Astrocyte (in vitro differentiated cells and primary cell): ENCODE data around the gene LRRC41. TPM values are rescaled to one million over a fixed set of nuclear protein-coding genes. Genes with fewer than 3 reads are reported as not detected.

Experiments used
- DNase-seq: peaks from one replicate; pipeline ENCODE4 v3.0.0-alpha.2; 2010; ENCODE audit warnings: low read depth
- FAIRE-seq: peaks from 2 replicates; lab custom pipeline; 2011; peaks lifted over from hg19 to GRCh38; lab: Jason Lieb, UNC
- H2AFZ ChIP-seq: 2 replicates; pipeline ENCODE4 v1.6.0; 2012; ENCODE audit warnings: low read depth, low read length, inconsistent platforms
- H3K27ac ChIP-seq: 2 replicates; pipeline ENCODE4 v1.5.1; 2011; ENCODE audit warnings: low read depth, low read length, inconsistent platforms
- H3K27me3 ChIP-seq: 2 replicates; pipeline ENCODE4 v1.6.0; 2011; ENCODE audit warnings: low read length, inconsistent platforms; ENCODE audit not compliant: insufficient read depth
- H3K36me3 ChIP-seq: 2 replicates; pipeline ENCODE4 v1.5.1; 2011; ENCODE audit warnings: low read length, inconsistent platforms; ENCODE audit not compliant: insufficient read depth
- H3K4me1 ChIP-seq: 2 replicates; pipeline ENCODE4 v1.5.1; 2011; ENCODE audit warnings: low read length, inconsistent platforms; ENCODE audit not compliant: insufficient read depth
- H3K4me2 ChIP-seq: 2 replicates; pipeline ENCODE4 v1.6.0; 2012; ENCODE audit warnings: low read length, inconsistent platforms
- H3K4me3 ChIP-seq: 2 replicates; pipeline ENCODE4 v1.5.1; 2011; ENCODE audit warnings: low read depth, mild to moderate bottlenecking, low read length, inconsistent platforms; ENCODE audit not compliant: insufficient read depth
- H3K79me2 ChIP-seq: 2 replicates; pipeline ENCODE4 v1.6.0; 2012; ENCODE audit warnings: mild to moderate bottlenecking, low read length, inconsistent platforms; ENCODE audit not compliant: insufficient read depth
- H3K9ac ChIP-seq: 2 replicates; pipeline ENCODE4 v1.6.0; 2012; ENCODE audit warnings: mild to moderate bottlenecking, low read length, inconsistent platforms
- H3K9me3 ChIP-seq: 2 replicates; pipeline ENCODE4 v1.5.1; 2012; ENCODE audit warnings: low read depth, mild to moderate bottlenecking, low read length, inconsistent platforms; ENCODE audit not compliant: insufficient read depth
- H4K20me1 ChIP-seq: 2 replicates; pipeline ENCODE4 v1.6.0; 2012; ENCODE audit warnings: low read length, inconsistent platforms; ENCODE audit not compliant: insufficient read depth
- H3K27ac Mint-ChIP-seq: one replicate; pipeline ENCODE4 v1.8.0; 2021; ENCODE audit warnings: mild to moderate bottlenecking, mixed read lengths; ENCODE audit not compliant: unreplicated experiment
- H3K27me3 Mint-ChIP-seq: one replicate; pipeline ENCODE4 v1.8.0; 2021; ENCODE audit warnings: low read depth, mixed read lengths; ENCODE audit not compliant: unreplicated experiment
- H3K36me3 Mint-ChIP-seq: one replicate; pipeline ENCODE4 v1.8.0; 2021; ENCODE audit warnings: low read depth, mixed read lengths; ENCODE audit not compliant: unreplicated experiment
- H3K4me1 Mint-ChIP-seq: one replicate; pipeline ENCODE4 v1.8.0; 2021; ENCODE audit warnings: low read depth, mixed read lengths; ENCODE audit not compliant: unreplicated experiment
- H3K4me3 Mint-ChIP-seq: one replicate; pipeline ENCODE4 v1.8.0; 2021; ENCODE audit warnings: mild to moderate bottlenecking, moderate library complexity, mixed read lengths; ENCODE audit not compliant: unreplicated experiment
- H3K9me3 Mint-ChIP-seq: one replicate; pipeline ENCODE4 v1.8.0; 2021; ENCODE audit warnings: mild to moderate bottlenecking, mixed read lengths; ENCODE audit not compliant: unreplicated experiment
- CTCF ChIP-seq: IDR thresholded peaks from 2 replicates; pipeline ENCODE4 v1.5.1; 2011; ENCODE audit warnings: low read depth, mild to moderate bottlenecking, inconsistent platforms, low read length, moderate library complexity; ENCODE audit not compliant: insufficient read depth
- EZH2 ChIP-seq: IDR thresholded peaks from 2 replicates; pipeline ENCODE4 v1.6.1; 2012; ENCODE audit warnings: mild to moderate bottlenecking, low read length, inconsistent platforms; ENCODE audit not compliant: insufficient read depth
- total RNA-seq: library from RNA; stranded (reverse); gene quantifications from 2 replicates; pipeline ENCODE4 v1.2.1, GENCODE V29; 2021

LRRC41 gene
- total RNA-seq, 1 donor from 2014 or later = 88.2 TPM

GRCh38 chr1:46274225-46275029 lies 29.0 kb downstream of the LRRC41 start:
- H3K36me3 Mint-ChIP-seq = peaks cover 6% of the 10 kb centered on the region
- Histone ChIP-seq H2AFZ (no peak overlapping the region), H3K9me3 (no peaks in the 10 kb centered on the region), H4K20me1 (peaks cover 4% of the 10 kb centered on the region), H3K27ac (no peak overlapping the region), H3K4me2 (no peak overlapping the region), H3K27me3 (no peaks in the 10 kb centered on the region), H3K79me2 (no peaks in the 10 kb centered on the region), H3K9ac (no peak overlapping the region), H3K4me3 (no peak overlapping the region), H3K36me3 (peaks cover 27% of the 10 kb centered on the region), H3K4me1 (no peaks in the 10 kb centered on the region)
- H3K4me3 Mint-ChIP-seq = no peak overlapping the region
- TF ChIP-seq EZH2 (no peak), CTCF (no peak)
- no peaks in the 10 kb centered on the region for H3K4me1 Mint-ChIP-seq
- H3K9me3 Mint-ChIP-seq = no peaks in the 10 kb centered on the region
- H3K27ac Mint-ChIP-seq = no peak overlapping the region
- H3K27me3 Mint-ChIP-seq = no peaks in the 10 kb centered on the region
- FAIRE-seq (no peak), DNase-seq (no peak)

GRCh38 chr1:46268578-46268977 lies 34.8 kb downstream of the LRRC41 start:
- H3K4me1 Mint-ChIP-seq = no peaks in the 10 kb centered on the region
- no peaks in the 10 kb centered on the region for H3K4me1 ChIP-seq
- H3K4me2 ChIP-seq = no peak overlapping the region
- H3K4me3 Mint-ChIP-seq = no peak overlapping the region
- H3K36me3 ChIP-seq = peaks cover 18% of the 10 kb centered on the region
- TF ChIP-seq EZH2 (no peak), CTCF (no peak)
- H3K27me3 Mint-ChIP-seq = no peaks in the 10 kb centered on the region
- H3K4me3 ChIP-seq = no peak overlapping the region
- H3K27me3 ChIP-seq = no peaks in the 10 kb centered on the region
- H3K9me3 ChIP-seq = no peaks in the 10 kb centered on the region
- no peak overlapping the region for H2AFZ ChIP-seq
- H3K27ac ChIP-seq = no peak overlapping the region
- H3K9me3 Mint-ChIP-seq = no peaks in the 10 kb centered on the region
- no peak for FAIRE-seq
- no peaks in the 10 kb centered on the region for H4K20me1 ChIP-seq
- H3K27ac Mint-ChIP-seq = no peak overlapping the region
- H3K9ac ChIP-seq = no peak overlapping the region
- no peaks in the 10 kb centered on the region for H3K79me2 ChIP-seq
- DNase-seq = no peak
- no peaks in the 10 kb centered on the region for H3K36me3 Mint-ChIP-seq

GRCh38 chr1:46263146-46263545 lies 40.3 kb downstream of the LRRC41 start:
- H3K27me3 Mint-ChIP-seq = no peaks in the 10 kb centered on the region
- peaks cover 8% of the 10 kb centered on the region for H3K4me1 Mint-ChIP-seq
- no peaks in the 10 kb centered on the region for H3K27me3 ChIP-seq
- peaks cover 21% of the 10 kb centered on the region for H3K36me3 ChIP-seq
- no peak overlapping the region for H3K27ac ChIP-seq
- no peaks in the 10 kb centered on the region for H3K4me1 ChIP-seq
- H3K9me3 Mint-ChIP-seq = no peaks in the 10 kb centered on the region
- no peaks in the 10 kb centered on the region for H4K20me1 ChIP-seq
- no peak overlapping the region for H3K27ac Mint-ChIP-seq
- H3K4me3 Mint-ChIP-seq = no peak overlapping the region
- TF ChIP-seq CTCF (no peak), EZH2 (no peak)
- H3K36me3 Mint-ChIP-seq = peaks cover 2% of the 10 kb centered on the region
- H3K9me3 ChIP-seq = no peaks in the 10 kb centered on the region
- no peak overlapping the region for H2AFZ ChIP-seq
- no peak for FAIRE-seq
- no peak overlapping the region for H3K4me3 ChIP-seq
- no peaks in the 10 kb centered on the region for H3K79me2 ChIP-seq
- no peak overlapping the region for H3K4me2 ChIP-seq
- no peak overlapping the region for H3K9ac ChIP-seq
- no peak for DNase-seq
